Measurements from ENCODE around the gene TASP1. TPM values are rescaled to one million over a fixed set of nuclear protein-coding genes. Genes with fewer than 3 reads are reported as not detected.
"Not testable (repeated sequence)": the region's sequence is repeated elsewhere in the genome, so short reads cannot be mapped to it uniquely, and the experiment has no call there.

Gene TASP1
- total RNA-seq, 2 experiments from 2014 or later: 8.2 to 8.9 TPM

DNA sequence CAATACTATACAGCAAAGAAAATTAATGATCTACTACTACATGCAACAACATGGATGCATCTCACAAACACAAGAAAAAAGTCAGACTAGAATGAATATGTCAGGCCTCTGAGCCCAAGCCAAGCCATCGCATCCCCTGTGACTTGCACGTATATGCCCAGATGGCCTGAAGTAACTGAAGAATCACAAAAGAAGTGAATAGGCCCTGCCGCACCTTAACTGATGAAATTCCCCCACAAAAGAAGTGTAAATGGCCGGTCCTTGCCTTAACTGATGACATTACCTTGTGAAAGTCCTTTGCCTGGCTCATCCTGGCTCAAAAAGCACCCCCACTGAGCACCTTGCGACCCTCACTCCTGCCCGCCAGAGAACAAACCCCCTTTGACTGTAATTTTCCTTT is 280.9 kb downstream of the TASP1 start:
- POLR2A ChIA-PET; H3K27me3 Mint-ChIP-seq; H3K9me3 Mint-ChIP-seq; H3K4me3 Mint-ChIP-seq; CTCF ChIA-PET; H3K27ac Mint-ChIP-seq; DNase-seq; H3K4me1 Mint-ChIP-seq (ENCODE audit: low read depth); intact Hi-C loops (cut with micrococcal nuclease); H3K36me3 Mint-ChIP-seq: not testable (repeated sequence)

DNA sequence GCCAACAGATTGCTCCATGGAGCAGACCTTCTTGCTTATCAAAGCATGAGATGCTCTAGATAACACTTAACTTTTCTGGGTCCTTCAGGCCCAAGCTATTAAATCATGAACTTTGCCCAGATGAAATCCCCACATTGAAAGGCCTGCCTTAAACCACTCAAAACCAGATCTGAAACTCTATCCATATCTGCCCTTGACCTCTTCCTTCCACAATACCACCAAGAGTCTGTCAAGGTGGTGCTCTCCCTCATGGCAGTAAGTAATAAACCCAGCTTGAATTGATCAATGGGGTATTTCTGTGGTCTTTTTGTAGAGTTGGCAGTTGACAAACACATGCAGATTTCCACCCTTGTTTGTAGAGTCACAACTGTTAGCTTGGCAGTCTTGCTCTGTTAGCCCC is 282.1 kb downstream of the TASP1 start:
- H3K36me3 Mint-ChIP-seq: no peaks in the 10 kb centered on the region
- intact Hi-C loops (cut with micrococcal nuclease): no loop called here
- no peak overlapping the region for H3K27ac Mint-ChIP-seq
- no peaks in the 10 kb centered on the region for H3K9me3 Mint-ChIP-seq
- CTCF ChIA-PET: no interaction called here
- H3K27me3 Mint-ChIP-seq: no peaks in the 10 kb centered on the region
- no peaks in the 10 kb centered on the region for H3K4me1 Mint-ChIP-seq (ENCODE audit: low read depth)
- DNase-seq: no peak
- H3K4me3 Mint-ChIP-seq: no peak overlapping the region
- POLR2A ChIA-PET: no interaction called here

DNA sequence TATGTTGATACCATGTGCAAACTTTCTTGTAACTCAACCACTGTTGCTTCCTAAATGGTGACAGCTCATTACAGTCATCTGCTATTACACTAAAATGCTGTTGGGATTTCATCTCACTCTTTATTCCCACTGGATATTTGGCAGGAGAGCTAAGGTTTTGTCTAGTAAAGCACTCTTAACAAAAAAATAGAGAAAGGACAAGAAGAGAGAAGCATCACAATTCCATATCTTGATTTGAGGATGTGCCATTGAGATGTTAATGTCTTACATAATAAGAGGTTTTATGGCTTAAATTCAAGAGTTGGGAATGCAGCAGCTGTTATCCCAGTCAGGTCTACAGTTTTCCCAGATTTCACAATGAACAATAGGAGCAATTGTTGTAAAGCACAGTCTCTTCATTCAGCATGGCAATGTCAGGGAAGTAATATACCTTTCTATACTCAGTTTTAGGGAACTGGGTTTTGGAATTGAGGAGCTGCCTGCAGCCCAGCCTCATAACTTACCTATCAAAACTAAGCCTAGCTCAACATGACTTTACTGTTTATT is 282.7 kb downstream of the TASP1 start:
- DNase-seq: no peak
- CTCF ChIA-PET: interaction anchor here (0.6 kb wide), 1 partner anchor 192 kb away, joined by 4 read pairs; no protein-coding TSS in a partner anchor
- no peaks in the 10 kb centered on the region for H3K9me3 Mint-ChIP-seq

DNA sequence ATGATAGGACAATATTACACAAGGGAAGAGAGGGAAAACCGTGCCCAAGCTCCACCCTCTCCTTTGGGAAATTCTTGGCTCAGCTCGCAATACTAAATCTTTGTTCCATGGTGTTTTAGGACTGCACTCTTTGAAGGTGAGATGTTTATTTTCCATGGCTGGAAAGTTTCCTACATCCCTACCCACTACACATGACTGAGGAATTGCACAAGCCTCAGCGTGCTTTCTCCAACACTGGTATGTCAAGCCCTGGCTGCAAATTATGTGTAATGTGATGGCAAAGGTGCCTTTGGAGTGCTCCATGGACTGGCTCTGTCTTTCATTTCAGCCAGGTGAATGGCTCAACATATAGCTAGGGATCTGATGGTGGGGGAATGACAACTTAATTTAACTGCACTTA is 283.3 kb downstream of the TASP1 start:
- intact Hi-C loops (cut with micrococcal nuclease): no loop called here
- Mint-ChIP-seq H3K36me3 (no peaks in the 10 kb centered on the region), H3K27ac (no peak overlapping the region), H3K4me3 (no peak overlapping the region), H3K4me1 (ENCODE audit: low read depth) (no peaks in the 10 kb centered on the region), H3K9me3 (no peaks in the 10 kb centered on the region), H3K27me3 (no peaks in the 10 kb centered on the region)
- CTCF ChIA-PET: interaction anchor here (0.6 kb wide), 1 partner anchor 192 kb away, joined by 4 read pairs; no protein-coding TSS in a partner anchor
- POLR2A ChIA-PET: no interaction called here
- no peak for DNase-seq

More for the DNA sequence above, 282.7 kb downstream of the TASP1 start:
- H3K4me1 Mint-ChIP-seq (ENCODE audit: low read depth): no peaks in the 10 kb centered on the region
- no peaks in the 10 kb centered on the region for H3K36me3 Mint-ChIP-seq
- H3K4me3 Mint-ChIP-seq: no peak overlapping the region
- POLR2A ChIA-PET: no interaction called here
- H3K27me3 Mint-ChIP-seq: no peaks in the 10 kb centered on the region
- intact Hi-C loops (cut with micrococcal nuclease): no loop called here
- H3K27ac Mint-ChIP-seq: no peak overlapping the region

- no peak for DNase-seq
- H3K27ac Mint-ChIP-seq: no peak overlapping the region
- POLR2A ChIA-PET: no interaction called here
- H3K4me3 Mint-ChIP-seq: no peak overlapping the region
- H3K4me1 Mint-ChIP-seq (ENCODE audit: low read depth): no peaks in the 10 kb centered on the region
- H3K36me3 Mint-ChIP-seq: no peaks in the 10 kb centered on the region
- no peaks in the 10 kb centered on the region for H3K27me3 Mint-ChIP-seq
- no peaks in the 10 kb centered on the region for H3K9me3 Mint-ChIP-seq
- CTCF ChIA-PET: no interaction called here
- intact Hi-C loops (cut with micrococcal nuclease): no loop called here
These were observed 285.3 kb downstream of the TASP1 start for GRCh38 chr20:13353261-13353945.

GRCh38 chr20:13349235-13349604 is 289.5 kb downstream of the TASP1 start:
- H3K36me3 Mint-ChIP-seq: no peaks in the 10 kb centered on the region

DNA sequence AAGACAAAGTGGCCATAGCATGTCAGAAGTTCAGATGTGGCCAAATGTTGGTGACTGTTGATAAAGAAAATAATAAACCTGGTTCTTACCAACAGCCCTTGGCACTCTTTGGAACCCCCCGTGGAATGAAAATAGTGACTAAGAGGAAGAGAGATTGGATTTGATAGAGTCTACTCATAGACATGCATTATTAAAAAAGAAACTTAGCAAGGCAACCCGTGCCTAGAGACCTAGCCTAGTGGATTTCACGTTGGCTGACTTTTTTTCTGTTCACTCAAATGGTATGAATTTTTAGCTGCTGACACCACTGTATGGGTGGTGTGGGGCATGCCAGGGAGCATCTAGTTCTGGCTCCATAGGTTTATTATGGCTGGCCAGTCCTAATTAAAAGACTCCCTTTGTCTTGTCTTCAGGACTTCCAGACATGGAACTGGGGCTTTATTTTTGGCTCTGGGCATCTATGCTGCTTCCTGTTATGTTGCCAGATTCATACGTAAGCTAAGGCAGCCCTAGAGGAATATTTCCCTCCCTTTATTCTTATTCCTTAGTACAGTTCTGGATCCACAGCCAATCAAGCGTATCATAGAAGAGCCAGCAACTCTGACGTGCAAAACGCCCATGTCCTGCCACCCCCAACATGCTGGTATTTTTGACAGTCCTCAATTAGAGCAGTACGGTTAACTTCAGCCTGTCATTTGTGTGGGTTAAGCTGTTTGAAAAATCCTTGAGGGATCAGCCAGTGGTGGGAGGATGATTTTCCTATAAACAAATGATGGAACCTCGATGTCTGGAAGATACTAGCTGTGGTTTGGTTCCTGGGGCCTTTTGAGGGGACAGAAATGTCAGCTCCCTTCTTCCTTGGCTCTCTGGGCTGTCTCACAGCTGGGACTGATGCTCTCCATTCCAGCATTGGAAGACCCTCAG is 290.2 kb downstream of the TASP1 start:
- Mint-ChIP-seq H3K27ac (no peak overlapping the region), H3K36me3 (no peaks in the 10 kb centered on the region), H3K27me3 (peaks cover 3% of the 10 kb centered on the region), H3K4me1 (ENCODE audit: low read depth) (no peaks in the 10 kb centered on the region), H3K4me3 (no peak overlapping the region), H3K9me3 (no peaks in the 10 kb centered on the region)
- DNase-seq: no peak
- ChIA-PET POLR2A (no interaction called here), CTCF (no interaction called here)
- intact Hi-C loops (cut with micrococcal nuclease): no loop called here

More at GRCh38 chr20:13349235-13349604, 289.5 kb downstream of the TASP1 start:
- peaks cover 3% of the 10 kb centered on the region for H3K27me3 Mint-ChIP-seq
- ChIA-PET CTCF (no interaction called here), POLR2A (no interaction called here)
- no peak for DNase-seq
- H3K27ac Mint-ChIP-seq: no peak overlapping the region
- no peak overlapping the region for H3K4me3 Mint-ChIP-seq
- H3K4me1 Mint-ChIP-seq (ENCODE audit: low read depth): no peaks in the 10 kb centered on the region
- intact Hi-C loops (cut with micrococcal nuclease): no loop called here
- H3K9me3 Mint-ChIP-seq: no peaks in the 10 kb centered on the region

DNA sequence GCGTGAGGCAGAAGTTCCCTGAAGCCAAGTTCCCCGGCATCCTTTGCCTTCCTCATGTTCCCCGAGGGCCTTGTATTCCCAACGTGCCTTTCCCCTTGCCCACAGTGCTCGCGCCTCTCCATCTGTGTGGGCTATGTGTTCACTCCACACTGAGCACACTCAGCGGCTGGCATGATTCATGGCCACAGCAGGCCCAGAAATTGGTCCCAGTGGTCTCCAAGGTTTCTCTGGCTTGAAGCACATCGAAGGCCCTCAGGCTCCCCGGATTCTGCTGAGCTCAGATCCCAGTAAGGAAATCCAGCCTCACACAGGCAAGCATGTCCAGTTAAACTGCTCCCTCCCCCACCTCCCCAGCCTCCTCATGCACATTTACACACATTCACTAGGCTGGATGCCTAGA is 294.1 kb downstream of the TASP1 start:
- Mint-ChIP-seq H3K9me3 (no peaks in the 10 kb centered on the region), H3K4me1 (ENCODE audit: low read depth) (no peaks in the 10 kb centered on the region), H3K27me3 (peaks cover 3% of the 10 kb centered on the region), H3K36me3 (no peaks in the 10 kb centered on the region), H3K27ac (no peak overlapping the region), H3K4me3 (no peak overlapping the region)
- CTCF ChIA-PET: no interaction called here
- DNase-seq: no peak
- intact Hi-C loops (cut with micrococcal nuclease): no loop called here
- POLR2A ChIA-PET: no interaction called here

GRCh38 chr20:13342469-13343242 is 296.1 kb downstream of the TASP1 start:
- CTCF ChIA-PET: no interaction called here
- H3K4me1 Mint-ChIP-seq (ENCODE audit: low read depth): no peaks in the 10 kb centered on the region
- intact Hi-C loops (cut with micrococcal nuclease): no loop called here
- H3K9me3 Mint-ChIP-seq: no peaks in the 10 kb centered on the region
- H3K27me3 Mint-ChIP-seq: peaks cover 3% of the 10 kb centered on the region
- H3K4me3 Mint-ChIP-seq: no peak overlapping the region
- no peak for DNase-seq
- H3K27ac Mint-ChIP-seq: no peak overlapping the region
- POLR2A ChIA-PET: no interaction called here
- H3K36me3 Mint-ChIP-seq: no peaks in the 10 kb centered on the region

DNA sequence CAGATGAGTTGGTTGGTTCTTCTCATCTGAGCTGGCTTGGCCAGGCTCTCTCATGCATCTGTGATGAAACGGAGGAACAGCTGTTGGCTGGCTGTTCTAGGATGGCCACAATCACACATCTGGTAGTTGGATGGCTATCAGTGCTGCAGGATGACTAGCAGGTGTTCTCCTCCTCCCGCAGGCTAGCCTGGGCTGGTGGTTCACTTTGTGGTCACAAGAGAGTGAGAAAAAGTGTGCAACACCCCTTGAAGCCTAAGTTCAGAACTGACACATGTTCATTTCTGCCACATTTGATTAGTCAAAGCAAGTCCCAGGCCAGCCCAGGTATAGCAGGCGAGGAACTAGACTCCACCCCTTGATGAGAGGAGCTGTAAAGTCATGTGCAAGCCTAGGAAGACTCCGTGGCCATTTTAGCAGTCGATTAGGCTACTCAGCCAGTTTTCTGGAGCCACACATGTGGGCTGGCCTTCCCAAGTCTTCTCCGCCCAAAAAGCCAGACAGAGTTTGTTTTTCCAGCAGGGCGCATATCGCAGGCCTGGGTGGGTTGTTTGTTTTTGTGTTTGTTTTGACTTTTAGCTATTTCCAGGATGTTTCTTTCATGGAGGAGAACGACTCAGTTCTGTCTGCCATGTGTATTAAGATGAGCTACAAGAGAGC is 296.9 kb downstream of the TASP1 start:
- H3K4me3 Mint-ChIP-seq: no peak overlapping the region
- no peaks in the 10 kb centered on the region for H3K36me3 Mint-ChIP-seq
- ChIA-PET CTCF (no interaction called here), POLR2A (no interaction called here)
- no peaks in the 10 kb centered on the region for H3K9me3 Mint-ChIP-seq
- intact Hi-C loops (cut with micrococcal nuclease): no loop called here
- peak; percentile 12 for DNase-seq
- H3K27me3 Mint-ChIP-seq: peaks cover 3% of the 10 kb centered on the region
- H3K27ac Mint-ChIP-seq: no peak overlapping the region
- H3K4me1 Mint-ChIP-seq (ENCODE audit: low read depth): no peaks in the 10 kb centered on the region

GRCh38 chr20:13340088-13340487 is 298.6 kb downstream of the TASP1 start:
- DNase-seq: no peak
- Mint-ChIP-seq H3K4me3 (no peak overlapping the region), H3K9me3 (no peaks in the 10 kb centered on the region), H3K27ac (no peak overlapping the region), H3K27me3 (peaks cover 3% of the 10 kb centered on the region), H3K4me1 (ENCODE audit: low read depth) (no peaks in the 10 kb centered on the region), H3K36me3 (no peaks in the 10 kb centered on the region)
- intact Hi-C loops (cut with micrococcal nuclease): no loop called here
- CTCF ChIA-PET: no interaction called here
- POLR2A ChIA-PET: no interaction called here
